Activated T-cell treated with anti-CD3 and anti-CD28 coated beads, Interleukin-2, amount 50 U/mL, for 4 hours (primary cell): ENCODE results near the gene B3GAT3. TPM values are rescaled to one million over a fixed set of nuclear protein-coding genes. Genes with fewer than 3 reads are reported as not detected.
"Not testable (repeated sequence)": the region's sequence is repeated elsewhere in the genome, so short reads cannot be mapped to it uniquely, and the experiment has no call there.

Experiments used
- ATAC-seq, 2 donors: fragments of 200-7000 bp; cut with Tn5 transposase; one replicate each; pipeline ENCODE4 v1.10.0; 2021
- DNase-seq: peaks from one replicate; pipeline ENCODE4 v3.0.0-alpha.2; 2020
- H3K27me3 Mint-ChIP-seq: one replicate; pipeline ENCODE4 v1.8.0; 2021; ENCODE audit warnings: low read depth, mixed read lengths
- H3K36me3 Mint-ChIP-seq: one replicate; pipeline ENCODE4 v1.8.0; 2022; ENCODE audit warnings: mixed read lengths; ENCODE audit not compliant: insufficient read depth
- H3K4me1 Mint-ChIP-seq: one replicate; pipeline ENCODE4 v1.8.0; 2021; ENCODE audit warnings: low read depth, mixed read lengths
- H3K4me3 Mint-ChIP-seq: one replicate; pipeline ENCODE4 v1.8.0; 2021; ENCODE audit warnings: mild to moderate bottlenecking, moderate library complexity, mixed read lengths
- H3K9me3 Mint-ChIP-seq: one replicate; pipeline ENCODE4 v1.8.0; 2021; ENCODE audit warnings: mixed read lengths
- total RNA-seq, 3 donors: library from RNA; stranded (reverse); gene quantifications; one replicate each; pipeline ENCODE4 v1.2.1, GENCODE V29; 2021

B3GAT3 gene
- total RNA-seq, 3 donors from 2014 or later: 58.2 to 66.2 (median 59.7) TPM

GRCh38 chr11:62649486-62649885, 27.7 kb upstream of the B3GAT3 start:
- no peaks in the 10 kb centered on the region for H3K9me3 Mint-ChIP-seq
- H3K4me1 Mint-ChIP-seq: peaks cover 28% of the 10 kb centered on the region
- ATAC-seq (no peak), DNase-seq (no peak)
- H3K27me3 Mint-ChIP-seq: no peaks in the 10 kb centered on the region
- peaks cover 2% of the 10 kb centered on the region for H3K36me3 Mint-ChIP-seq
- H3K4me3 Mint-ChIP-seq: no peak overlapping the region

- Mint-ChIP-seq H3K36me3 (peaks cover 2% of the 10 kb centered on the region), H3K4me1 (peaks cover 31% of the 10 kb centered on the region), H3K9me3 (no peaks in the 10 kb centered on the region), H3K27me3 (no peaks in the 10 kb centered on the region), H3K4me3 (no peak overlapping the region)
- ATAC-seq (no peak), DNase-seq (no peak)
Observed at GRCh38 chr11:62648967-62649364, 27.2 kb upstream of the B3GAT3 start.

- H3K4me3 Mint-ChIP-seq: no peak overlapping the region
- ATAC-seq: no peak
- no peak for DNase-seq
- H3K36me3 Mint-ChIP-seq: peaks cover 2% of the 10 kb centered on the region
- H3K4me1 Mint-ChIP-seq: peaks cover 28% of the 10 kb centered on the region
- H3K27me3 Mint-ChIP-seq: no peaks in the 10 kb centered on the region
- H3K9me3 Mint-ChIP-seq: no peaks in the 10 kb centered on the region
Observed at GRCh38 chr11:62648185-62648966, 26.6 kb upstream of the B3GAT3 start.

- ATAC-seq: no peak
- peaks cover 30% of the 10 kb centered on the region for H3K4me1 Mint-ChIP-seq
Observed at GRCh38 chr11:62647609-62648005, 25.8 kb upstream of the B3GAT3 start.

GRCh38 chr11:62646825-62647608, 25.2 kb upstream of the B3GAT3 start:
- H3K27me3 Mint-ChIP-seq: no peaks in the 10 kb centered on the region
- peaks cover 2% of the 10 kb centered on the region for H3K36me3 Mint-ChIP-seq
- ATAC-seq: no peak
- H3K4me3 Mint-ChIP-seq: peak overlapping the region; percentile 98
- DNase-seq: no peak
- H3K9me3 Mint-ChIP-seq: no peaks in the 10 kb centered on the region
- peaks cover 27% of the 10 kb centered on the region for H3K4me1 Mint-ChIP-seq

More at GRCh38 chr11:62647609-62648005, 25.8 kb upstream of the B3GAT3 start:
- no peak for DNase-seq
- Mint-ChIP-seq H3K27me3 (no peaks in the 10 kb centered on the region), H3K9me3 (no peaks in the 10 kb centered on the region), H3K4me3 (no peak overlapping the region), H3K36me3 (peaks cover 2% of the 10 kb centered on the region)

GRCh38 chr11:62645946-62646824, 24.4 kb upstream of the B3GAT3 start, which contains the start of gene GANAB:
Gene GANAB, minus strand, starts transcription at chr11:62646613. Its CDS starts 14 bp downstream, at chr11:62646599.
- H3K27me3 Mint-ChIP-seq: no peaks in the 10 kb centered on the region
- H3K9me3 Mint-ChIP-seq: no peaks in the 10 kb centered on the region
- ATAC-seq (peak; percentile 98), DNase-seq (peak; percentile 99)
- H3K36me3 Mint-ChIP-seq: peaks cover 2% of the 10 kb centered on the region
- H3K4me1 Mint-ChIP-seq: peaks cover 27% of the 10 kb centered on the region
- peak within 1 kb of the TSS; percentile 98 for H3K4me3 Mint-ChIP-seq

- ATAC-seq: peak in 1 of 2 donors; percentile 0
- peak overlapping the region; percentile 98 for H3K4me3 Mint-ChIP-seq
Observed at GRCh38 chr11:62645671-62645945, 23.8 kb upstream of the B3GAT3 start.

GRCh38 chr11:62644220-62644619, 22.4 kb upstream of the B3GAT3 start:
- H3K27me3 Mint-ChIP-seq: no peaks in the 10 kb centered on the region
- ATAC-seq (no peak), DNase-seq (no peak)
- peaks cover 40% of the 10 kb centered on the region for H3K4me1 Mint-ChIP-seq
- H3K9me3 Mint-ChIP-seq: no peaks in the 10 kb centered on the region
- H3K4me3 Mint-ChIP-seq: peak overlapping the region; percentile 37
- peaks cover 9% of the 10 kb centered on the region for H3K36me3 Mint-ChIP-seq

More at GRCh38 chr11:62645671-62645945, 23.8 kb upstream of the B3GAT3 start:
- Mint-ChIP-seq H3K36me3 (peaks cover 4% of the 10 kb centered on the region), H3K27me3 (no peaks in the 10 kb centered on the region), H3K9me3 (no peaks in the 10 kb centered on the region), H3K4me1 (peaks cover 31% of the 10 kb centered on the region)
- no peak for DNase-seq

- Mint-ChIP-seq H3K4me3 (no peak overlapping the region), H3K27me3 (no peaks in the 10 kb centered on the region), H3K36me3 (peaks cover 56% of the 10 kb centered on the region), H3K9me3 (no peaks in the 10 kb centered on the region), H3K4me1 (peaks cover 13% of the 10 kb centered on the region)
- no peak for DNase-seq
- no peak for ATAC-seq
Observed at GRCh38 chr11:62632492-62632891, 10.7 kb upstream of the B3GAT3 start.

GRCh38 chr11:62627713-62628112, 5.9 kb upstream of the B3GAT3 start:
- no peaks in the 10 kb centered on the region for H3K4me1 Mint-ChIP-seq
- H3K27me3 Mint-ChIP-seq: no peaks in the 10 kb centered on the region
- H3K4me3 Mint-ChIP-seq: no peak overlapping the region
- peaks cover 50% of the 10 kb centered on the region for H3K36me3 Mint-ChIP-seq
- no peak for ATAC-seq
- H3K9me3 Mint-ChIP-seq: no peaks in the 10 kb centered on the region
- DNase-seq: no peak

- Mint-ChIP-seq H3K27me3 (no peaks in the 10 kb centered on the region), H3K9me3 (no peaks in the 10 kb centered on the region), H3K4me1 (peaks cover 25% of the 10 kb centered on the region), H3K36me3 (peaks cover 31% of the 10 kb centered on the region), H3K4me3 (peak overlapping the region; percentile 96)
- ATAC-seq (no peak), DNase-seq (no peak)
Observed at GRCh38 chr11:62622476-62623089, 797 bp upstream of the B3GAT3 start.

GRCh38 chr11:62621027-62621566, 689 bp downstream of the B3GAT3 start:
- no peaks in the 10 kb centered on the region for H3K27me3 Mint-ChIP-seq
- H3K36me3 Mint-ChIP-seq: peaks cover 23% of the 10 kb centered on the region
- H3K4me1 Mint-ChIP-seq: peaks cover 25% of the 10 kb centered on the region
- peak overlapping the region; percentile 96 for H3K4me3 Mint-ChIP-seq
- no peaks in the 10 kb centered on the region for H3K9me3 Mint-ChIP-seq
- DNase-seq (no peak), ATAC-seq (no peak)

GRCh38 chr11:62616957-62617356, 4.8 kb downstream of the B3GAT3 start:
- not testable (repeated sequence) for H3K9me3 Mint-ChIP-seq, ATAC-seq, H3K27me3 Mint-ChIP-seq, H3K4me3 Mint-ChIP-seq, DNase-seq
- Mint-ChIP-seq H3K36me3 (peaks cover 18% of the 10 kb centered on the region), H3K4me1 (peaks cover 38% of the 10 kb centered on the region)
